CD4-positive, alpha-beta T cell treated with Interferon alpha-2 for 1 hour (primary cell): ENCODE results near the gene NF2.

Source experiments
- DNase-seq, 2 donors: peaks; one replicate each; pipeline ENCODE4 v3.0.0-alpha.2; 2020 to 2022

NF2 gene

DNA sequence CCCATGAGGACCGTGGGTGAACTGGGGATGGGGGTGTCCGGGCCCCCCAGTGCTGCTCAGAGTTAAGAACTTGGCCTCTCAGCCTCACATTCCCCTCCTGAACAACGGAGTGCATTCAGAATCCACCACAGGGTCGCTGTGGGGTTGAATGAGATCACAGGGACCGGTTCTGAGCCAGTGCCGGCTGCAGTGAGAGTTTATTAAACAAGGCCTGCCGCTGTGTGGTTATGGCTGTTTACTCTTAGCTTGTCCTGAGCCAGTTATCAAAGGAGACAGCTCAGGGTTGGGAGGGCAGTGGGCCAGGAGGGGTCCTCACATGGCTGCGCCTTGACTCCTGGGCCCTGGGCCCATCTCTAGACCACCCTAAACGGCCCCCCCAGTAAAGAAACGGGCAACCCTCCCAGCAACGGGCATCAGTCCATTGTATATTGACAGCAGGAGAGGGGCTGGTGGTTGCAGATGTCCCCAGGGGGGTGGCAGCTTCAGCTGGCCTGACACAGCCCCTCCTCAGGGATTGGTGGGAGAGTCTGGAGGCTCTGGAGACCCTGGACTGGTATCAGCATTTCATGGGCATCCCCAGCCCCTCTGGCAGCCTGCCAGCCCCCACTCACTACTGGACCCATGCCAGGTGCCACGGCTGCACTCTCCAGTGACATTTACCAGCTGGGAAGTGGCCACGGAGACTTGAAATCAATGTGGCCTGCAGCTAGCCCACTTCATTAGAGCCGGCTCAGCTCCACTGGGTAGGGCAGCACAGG, 101.3 kb downstream of the NF2 start:
- DNase-seq = no peak

DNA sequence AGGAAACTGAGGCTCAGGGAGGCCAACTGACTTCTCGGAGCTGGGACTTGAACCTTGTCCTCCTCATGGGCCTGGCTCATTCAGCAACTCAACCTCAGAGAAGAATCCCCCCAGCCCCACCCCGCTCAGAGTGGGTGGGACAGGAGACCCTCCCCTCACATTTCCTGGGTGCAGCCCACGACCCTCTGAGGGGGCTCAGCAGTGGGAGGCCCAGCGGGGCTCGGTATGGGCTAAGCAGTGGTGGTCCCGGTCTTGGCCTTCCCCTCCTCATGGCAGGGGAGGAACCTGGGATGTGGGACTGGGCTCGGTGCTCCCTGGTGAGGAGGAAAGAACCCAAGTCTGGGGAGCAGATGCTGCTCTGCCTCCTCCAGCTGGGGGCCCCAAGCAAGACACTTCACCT, 102.2 kb downstream of the NF2 start:
- no peak for DNase-seq

DNA sequence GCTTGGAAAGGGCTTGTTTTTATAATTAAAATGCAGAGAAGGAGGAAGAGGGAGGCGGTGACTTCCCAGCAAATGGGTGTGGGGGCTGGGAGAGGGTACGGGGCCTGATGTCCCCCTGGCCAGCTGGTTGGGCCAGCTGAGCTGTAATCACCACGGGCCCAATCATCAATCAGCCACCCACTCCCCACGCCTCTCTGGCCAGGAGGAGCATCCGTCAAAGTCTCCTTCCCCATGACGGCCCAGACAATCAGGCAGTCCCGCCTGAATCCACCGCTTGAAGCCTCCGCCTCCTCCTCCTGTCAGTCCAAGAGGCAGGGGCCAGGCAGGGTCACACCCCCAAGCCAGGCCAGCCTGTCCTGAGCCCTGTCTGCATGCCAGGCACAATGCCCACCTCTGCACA, 103.1 kb downstream of the NF2 start:
- DNase-seq = no peak

DNA sequence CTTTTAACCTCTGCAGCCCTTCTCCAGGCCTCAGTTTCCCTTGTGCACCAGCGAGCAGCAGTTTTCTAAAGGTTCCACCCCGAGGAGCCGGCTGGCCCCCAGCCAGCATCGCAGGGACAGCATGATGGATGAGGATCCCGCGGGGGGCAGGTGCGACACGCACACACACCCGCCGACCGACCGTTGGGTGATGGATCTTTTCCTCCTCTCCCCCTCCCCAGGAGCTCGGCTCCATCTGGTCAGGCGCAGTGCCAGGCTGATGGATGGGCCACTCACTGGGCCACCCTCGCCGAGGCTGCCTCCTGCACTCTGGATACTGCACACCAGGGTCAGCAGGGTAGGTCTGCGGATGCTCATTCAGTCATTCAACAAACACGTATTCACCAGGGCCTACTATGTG, 103.6 kb downstream of the NF2 start:
- no peak for DNase-seq

DNA sequence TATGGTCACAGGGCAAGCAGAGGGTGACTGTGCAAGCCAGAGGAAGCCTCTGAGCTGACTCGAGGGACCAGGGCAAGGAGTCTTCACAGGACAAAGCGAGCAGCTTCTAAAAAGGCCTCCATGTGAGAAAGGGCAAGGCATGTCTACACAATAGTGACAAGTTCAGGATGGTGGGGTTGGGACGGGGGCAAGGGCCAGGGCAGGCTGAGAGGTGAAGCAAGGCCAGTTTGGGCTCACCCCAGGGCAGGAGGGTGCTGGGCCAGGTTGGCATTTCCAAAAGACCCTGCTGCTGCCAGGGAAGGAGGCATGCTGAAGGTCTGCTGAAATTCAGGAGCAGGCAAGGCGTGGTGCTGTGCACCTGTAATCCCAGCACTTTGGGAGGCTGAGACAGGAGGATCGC, 104.0 kb downstream of the NF2 start:
- DNase-seq = no peak

DNA sequence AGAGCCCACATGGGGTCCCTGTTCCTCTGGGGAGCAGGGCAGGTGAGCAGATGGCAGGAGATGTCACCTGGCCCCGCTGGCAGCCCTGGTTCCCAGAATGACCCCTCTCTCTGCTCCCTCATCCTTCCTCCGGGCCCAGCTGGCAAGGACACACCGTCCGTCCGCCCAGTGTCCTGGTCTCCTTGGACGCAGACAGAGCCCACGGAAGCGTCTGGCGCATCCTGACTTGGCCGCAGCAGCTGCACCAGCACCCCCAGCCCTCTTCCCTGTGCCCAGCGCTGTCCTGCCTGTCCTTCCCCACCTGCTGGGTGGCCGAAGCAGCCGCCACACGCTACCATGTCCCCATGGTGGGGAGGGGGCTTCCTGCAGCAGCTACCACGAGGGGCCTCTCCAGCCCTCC, 106.8 kb downstream of the NF2 start:
- DNase-seq = no peak

DNA sequence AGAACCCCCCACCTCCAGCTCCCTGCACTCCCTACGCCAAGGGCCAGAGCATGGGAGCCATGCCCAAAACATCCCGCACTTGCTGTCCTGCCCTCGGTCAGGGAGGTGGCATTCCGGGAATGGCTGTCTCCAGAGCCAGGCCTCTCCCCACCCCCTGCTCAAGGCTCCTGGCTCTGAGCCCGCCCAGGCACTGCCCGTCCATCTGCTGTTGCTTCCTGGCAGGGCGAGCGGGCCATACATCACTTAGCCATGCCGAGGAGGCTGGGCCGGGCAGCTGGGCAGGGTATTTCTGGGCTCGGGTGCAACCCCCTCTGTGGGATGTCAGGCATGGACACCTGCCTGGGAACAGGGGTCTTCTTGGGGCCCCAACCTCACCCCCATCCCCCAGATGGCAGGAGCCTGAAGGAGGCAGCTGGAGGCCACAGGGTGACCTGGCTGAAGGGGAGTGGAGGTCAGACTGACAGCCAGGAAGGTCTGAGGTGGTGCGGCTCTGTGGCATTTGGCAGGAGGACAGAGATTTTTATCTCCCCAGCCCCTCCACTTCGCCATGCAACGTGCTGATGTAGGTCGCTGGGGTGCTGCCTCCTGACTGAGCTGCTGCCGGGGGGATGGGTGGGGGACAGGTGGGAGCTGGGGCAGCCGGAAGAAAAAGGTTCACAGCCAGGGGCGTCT, 107.6 kb downstream of the NF2 start:
- DNase-seq = no peak

DNA sequence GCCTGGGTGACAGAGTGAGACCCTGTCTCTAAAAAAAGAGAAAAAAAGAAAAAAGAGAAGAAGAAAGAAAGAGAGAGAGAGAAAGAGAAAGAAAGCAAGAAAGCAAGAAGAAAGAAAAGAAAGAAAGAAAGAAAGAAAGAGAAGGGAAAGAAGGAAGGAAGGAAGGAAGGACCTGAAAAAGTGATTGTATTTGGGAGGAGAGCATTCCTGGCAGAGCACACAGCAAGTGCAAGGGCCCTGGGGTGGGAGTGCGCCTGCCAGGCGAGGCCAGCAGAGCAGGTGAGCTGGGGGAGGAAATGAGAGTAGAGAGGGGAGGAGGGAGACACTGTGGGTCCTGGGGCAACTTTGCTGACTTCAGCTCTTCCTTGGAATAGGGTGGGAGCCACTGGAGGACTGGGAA, 108.7 kb downstream of the NF2 start:
- DNase-seq = no peak

DNA sequence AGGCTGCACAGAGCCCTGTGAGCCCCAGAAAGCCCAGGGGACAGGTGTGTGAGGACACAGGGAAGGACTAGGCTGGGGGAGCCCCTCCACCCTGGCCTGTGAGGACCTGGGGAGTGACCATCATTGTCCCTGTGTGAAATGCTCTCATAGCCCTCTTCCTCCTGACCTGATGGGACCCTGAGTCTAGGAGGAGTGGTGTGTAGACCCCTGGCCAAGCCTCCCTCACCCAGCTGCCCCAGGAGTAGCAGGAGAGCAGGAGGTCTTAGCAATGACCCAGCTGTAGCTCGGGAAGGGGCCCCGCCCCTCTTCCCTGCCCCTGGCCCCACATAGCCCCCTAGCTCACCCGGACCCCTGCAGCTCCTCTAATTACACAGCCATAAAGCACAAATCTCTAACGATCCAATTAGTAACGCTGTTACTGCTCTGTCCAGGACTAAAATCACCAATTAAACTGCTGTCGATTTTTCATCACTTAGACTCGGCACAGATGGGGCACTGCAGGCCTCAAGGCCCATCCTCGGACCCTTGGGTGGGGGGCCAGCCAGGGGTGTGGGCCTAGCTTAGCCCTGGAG, 109.8 kb downstream of the NF2 start:
- no peak for DNase-seq

DNA sequence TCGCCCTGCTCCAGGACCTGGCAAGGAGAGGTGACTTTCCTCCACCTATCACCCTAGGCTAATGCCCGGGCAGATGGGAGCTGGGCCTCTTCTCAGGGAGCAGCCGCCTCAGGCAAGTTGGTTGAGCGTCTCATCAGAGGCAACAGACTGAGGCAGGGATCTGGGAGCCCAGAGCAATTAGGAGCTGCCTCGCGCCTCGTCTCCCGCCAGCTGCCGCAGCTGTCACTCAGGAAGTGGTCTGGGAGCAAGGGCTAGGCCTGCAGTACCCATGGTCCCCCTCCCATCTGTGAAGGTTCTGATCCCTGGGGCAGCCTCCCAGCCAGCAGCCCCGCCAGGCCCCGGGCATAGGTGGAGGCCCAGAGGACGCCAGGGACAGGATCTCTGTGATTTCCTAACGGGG, 111.8 kb downstream of the NF2 start:
- DNase-seq = no peak

DNA sequence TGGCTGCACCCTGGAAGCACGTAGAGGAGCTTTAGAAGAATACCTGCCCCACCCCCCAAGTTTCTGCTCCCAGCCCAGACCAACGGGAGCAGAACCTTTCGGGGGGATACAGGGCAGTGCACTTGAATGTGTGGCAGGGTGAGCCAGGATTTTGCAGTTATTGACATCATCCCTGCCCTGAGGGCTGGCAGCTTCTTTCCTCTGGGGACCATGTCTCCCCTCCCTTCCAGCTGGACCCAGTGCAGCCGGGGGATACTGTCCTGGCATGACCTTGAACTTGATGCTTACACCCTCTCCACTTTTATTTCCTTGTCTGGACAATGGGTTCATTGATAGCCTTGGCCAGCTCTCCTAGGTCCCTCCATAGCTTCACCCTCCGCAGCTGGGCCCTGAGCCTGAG, 112.3 kb downstream of the NF2 start:
- no peak for DNase-seq

DNA sequence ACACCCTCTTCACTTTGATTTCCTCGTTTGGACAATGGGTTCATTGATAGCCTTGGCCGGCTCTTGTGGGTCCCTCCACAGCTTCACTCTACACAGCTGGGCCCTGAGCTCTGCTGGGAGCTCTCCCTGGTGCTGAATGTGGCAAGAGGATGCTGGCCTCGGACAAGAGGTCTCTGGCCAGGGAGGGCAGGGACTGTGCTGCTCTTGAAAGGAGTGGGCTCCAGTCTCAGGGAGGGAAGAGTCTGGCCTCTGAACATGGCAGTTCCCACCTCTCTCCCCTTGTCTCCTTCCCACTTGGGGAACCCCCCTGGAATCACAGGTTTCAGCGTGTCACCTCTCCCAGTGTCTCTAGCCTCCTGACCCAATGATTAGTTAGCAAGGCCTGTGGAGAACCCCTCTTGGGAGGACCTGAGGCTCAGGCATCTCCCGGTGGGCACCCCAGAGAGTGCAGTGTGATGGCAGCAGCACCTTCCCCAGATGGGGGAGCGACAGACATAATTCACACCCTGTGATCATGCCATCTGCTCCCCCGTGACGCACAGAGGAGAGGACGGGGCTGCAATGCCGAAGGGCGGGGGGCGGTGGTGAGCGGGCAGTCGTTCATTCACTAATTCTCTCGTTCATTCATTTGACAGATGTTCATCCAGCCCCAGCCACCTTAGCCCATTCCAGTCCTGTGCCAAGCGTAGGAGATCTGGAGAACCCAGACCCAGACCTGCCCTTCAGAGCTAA, 113.5 kb downstream of the NF2 start:
- peak in 1 of 2 donors; percentile 14 for DNase-seq

DNA sequence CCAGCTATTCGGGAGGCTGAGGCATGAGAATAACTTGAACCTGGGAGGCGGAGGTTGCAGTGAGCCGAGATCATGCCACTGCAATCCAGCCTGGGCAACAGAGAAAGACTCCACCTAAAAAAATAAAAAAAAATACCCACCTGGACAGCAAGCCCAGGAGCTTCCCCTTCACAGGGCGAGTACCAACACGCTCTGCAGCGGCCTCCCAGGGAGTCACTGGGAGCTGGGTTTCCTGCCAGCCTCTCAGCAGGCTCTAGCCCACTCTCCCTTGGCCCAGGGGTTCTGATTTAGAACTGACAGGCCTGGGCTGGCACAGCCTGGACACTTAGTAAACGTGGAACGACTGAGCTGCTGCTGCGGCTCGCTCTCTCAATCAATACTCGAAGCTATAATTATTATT, 114.4 kb downstream of the NF2 start:
- DNase-seq = no peak

DNA sequence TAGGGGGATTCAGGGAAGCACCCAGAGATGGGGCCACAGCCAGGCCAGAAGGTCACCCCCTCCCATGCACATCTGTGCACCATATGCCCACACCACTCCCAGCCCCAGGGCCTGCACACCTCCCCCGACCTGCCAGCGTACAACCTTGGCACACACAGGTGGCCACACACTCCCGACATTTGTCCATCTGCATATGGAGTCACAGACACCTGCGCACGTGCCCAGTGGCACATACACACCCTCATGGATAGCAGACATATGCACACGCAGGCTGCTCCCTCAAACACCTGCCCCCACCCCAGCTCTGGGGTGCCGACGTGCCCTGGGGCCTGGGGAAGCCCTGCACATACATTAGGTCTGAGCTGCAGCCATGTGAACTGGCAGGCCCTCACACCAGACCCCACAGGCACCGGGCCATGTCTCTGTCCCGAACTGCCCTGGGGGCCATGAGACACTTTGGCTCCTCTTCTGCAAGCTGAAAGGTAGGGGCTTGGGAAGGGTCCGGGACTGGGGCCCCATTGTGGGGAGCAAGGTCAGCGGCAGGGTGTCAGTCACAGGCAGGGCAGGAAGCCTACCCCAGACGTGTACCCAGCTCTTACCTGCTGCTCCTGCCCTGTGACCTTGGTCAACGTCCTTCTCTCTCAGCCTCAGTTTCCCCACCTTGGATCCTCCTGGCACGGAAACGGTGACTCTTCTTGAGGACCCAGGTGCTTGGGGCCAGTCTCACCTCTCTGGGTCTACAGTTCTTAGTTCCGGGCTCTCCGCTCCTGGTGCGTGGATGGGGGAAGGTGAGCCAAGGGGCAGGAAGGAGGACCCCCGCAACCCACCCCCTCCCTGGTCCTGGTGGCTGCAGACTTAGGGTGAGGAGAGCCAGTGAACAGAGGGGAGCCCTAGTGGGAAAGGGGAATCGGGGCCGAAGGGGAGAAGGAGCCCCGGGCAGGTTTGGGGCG, 115.8 kb downstream of the NF2 start:
- no peak for DNase-seq

DNA sequence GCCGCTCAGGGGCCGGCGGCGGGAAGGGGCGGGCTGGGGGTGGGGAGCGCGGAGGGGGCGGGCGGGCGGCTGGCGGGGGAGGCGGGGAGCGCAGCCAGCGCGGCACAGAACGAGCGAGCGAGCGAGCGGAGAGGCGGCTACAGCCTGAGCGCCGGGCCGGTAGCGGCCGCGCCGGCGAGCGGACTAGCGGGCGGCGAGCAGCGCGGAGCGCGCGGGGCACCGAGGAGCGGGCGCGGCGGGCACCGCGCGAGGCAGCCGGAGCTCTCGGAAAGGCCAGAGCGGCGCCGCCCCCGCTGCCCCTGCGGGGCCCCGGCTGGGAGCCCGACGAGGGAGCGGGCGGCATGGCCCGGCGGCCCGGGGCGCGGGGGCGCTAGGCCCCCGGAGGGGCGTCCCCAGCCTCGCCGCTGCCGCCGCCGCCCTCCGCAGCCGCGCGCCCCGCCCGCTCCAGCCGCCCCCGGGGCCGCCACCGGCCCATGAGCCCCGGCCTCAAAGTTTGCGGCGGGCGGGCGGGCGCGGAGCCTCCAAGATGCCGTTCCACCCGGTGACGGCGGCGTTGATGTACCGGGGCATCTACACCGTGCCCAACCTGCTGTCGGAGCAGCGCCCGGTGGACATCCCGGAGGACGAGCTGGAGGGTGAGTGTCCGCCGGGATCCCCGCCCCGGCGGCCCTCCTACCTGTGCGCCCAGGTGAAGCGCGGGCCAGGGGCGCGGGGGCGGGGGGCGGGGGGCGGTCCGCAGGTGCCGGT, 116.6 kb downstream of the NF2 start, which contains the start of gene CABP7:
Gene CABP7, plus strand, starts transcription at position 105 of the 747 bp plus-strand sequence. Its CDS starts 422 bp downstream, at position 527.
- DNase-seq = no peak

DNA sequence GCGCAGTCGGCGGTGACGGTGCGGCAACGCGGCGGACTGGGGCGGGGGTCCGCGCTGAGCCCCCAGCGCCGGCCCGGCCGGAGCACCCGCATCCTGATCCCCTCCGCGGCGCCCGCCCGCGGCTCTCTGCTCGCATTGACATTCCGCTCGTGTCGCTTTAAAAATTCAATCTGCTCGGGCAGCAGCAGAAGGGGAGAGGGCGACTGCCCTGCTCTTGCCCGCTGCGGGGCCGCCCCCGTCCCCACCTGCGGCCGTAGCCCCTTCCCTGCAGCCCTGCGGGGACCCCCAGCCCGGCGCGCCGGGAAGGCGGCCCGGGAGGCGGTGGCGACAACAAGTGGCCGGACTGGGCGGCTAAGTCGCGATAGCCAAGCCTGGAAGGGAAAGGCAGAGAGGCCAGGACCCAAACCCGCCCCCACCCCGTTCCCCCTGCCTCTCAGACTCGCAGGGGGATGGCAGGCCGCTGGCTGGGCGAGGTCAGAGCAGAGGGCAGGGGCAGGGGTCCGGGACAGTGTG, 117.4 kb downstream of the NF2 start:
- no peak for DNase-seq

DNA sequence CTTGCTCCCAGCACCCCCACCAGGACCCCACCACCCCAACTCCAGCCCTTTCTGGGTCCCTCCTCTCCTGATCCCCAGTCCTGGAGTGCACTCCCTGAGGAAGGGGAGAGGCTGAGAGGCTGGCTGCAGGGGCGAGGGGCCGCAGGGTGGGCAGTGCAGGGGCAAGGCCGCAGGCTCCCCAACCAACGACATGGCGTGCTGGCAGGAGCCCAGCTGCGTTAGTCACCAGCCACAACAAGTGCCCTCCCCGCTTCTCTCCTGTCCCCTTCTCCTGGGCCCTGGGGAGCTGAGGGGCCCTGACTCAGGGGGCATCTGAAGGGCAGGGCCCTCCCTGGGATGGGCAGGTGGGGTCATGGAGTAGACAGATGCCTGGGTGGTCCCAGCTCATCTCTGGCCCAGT, 118.7 kb downstream of the NF2 start:
- DNase-seq = no peak

DNA sequence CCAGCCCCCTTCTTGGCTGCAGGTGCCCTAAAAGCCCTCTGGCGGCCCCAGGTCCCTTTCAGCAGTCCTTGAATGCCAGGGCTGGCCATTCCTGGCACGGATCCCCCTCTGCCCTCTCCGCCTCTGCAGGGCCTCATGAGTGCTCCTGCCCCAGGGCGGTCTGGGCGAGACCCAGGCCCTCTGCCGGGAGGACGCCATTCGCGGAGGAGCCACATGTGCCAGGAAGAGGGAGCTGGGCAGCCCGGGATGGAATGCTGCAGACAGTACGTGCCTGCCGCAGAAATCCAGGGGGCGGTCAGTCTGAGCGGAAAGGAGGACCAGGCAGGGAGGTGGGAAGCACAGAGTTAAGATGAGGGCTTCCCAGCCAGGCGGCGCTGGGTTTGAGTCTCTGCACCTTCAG, 119.2 kb downstream of the NF2 start:
- no peak for DNase-seq

DNA sequence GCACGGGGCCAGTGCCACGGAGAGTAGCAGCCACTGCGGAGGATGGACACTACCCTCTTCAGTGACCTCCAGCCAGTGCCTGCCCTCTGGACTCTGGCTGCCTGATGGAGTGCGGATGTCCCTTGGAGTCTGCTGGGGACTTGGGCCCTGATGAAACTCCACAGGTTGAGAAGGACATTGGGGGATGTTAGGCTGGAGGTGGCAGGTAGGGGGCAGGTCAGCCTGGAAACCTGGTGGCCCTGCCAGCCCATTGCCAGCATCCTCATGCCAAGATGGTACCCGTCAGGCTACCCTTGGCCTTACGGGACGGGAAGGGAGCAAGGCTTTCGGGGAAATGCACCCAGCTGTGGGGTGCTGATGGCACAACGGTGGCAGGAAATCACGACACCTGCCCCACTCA, 120.3 kb downstream of the NF2 start:
- DNase-seq = no peak

DNA sequence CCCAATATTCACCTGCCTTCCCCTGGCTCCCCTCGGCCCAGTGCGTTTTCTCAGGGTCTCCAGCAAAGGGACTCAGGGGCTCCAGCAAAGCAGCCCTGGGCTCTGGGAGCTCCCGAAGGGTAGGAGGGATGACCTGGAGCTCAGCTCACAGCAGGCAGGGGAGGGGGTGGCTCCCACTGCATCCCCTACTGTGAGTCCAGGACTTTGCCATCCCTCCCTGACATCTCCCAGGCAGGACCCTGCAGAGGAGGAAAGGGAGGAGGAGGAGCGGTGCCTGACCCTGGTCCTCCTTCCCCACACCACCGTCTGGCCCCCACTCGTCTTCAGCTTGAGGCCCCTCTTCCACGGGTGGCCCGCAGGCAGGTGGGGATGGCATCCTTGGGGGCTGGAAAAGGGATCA, 121.4 kb downstream of the NF2 start:
- DNase-seq = no peak

DNA sequence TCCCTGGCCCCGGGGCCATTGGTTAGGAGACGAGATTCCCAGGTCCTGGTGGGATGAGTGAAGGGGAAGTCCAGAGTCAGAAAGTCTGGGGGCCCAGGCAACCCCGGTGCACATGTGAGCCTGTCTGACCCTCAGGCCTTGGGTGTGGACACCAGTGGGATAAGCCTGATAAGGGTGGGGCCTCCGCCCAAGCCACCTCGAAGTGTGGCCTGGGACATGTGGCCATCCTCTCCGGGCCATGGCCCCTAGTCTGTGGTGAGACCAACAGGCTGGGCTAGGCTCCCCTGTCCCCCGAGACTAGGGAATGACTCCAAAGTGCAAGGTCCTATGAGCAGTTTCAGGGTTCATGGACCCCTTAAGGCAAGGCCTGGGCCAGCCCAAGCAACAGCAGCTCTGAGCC, 122.7 kb downstream of the NF2 start:
- no peak for DNase-seq
